Activated CD8-positive, alpha-beta memory T cell treated with anti-CD3 and anti-CD28 coated beads, Interleukin-2, amount 50 U/mL, for 24 hours (primary cell): ENCODE results near the gene DNAJC8.

ENCODE experiments used
- DNase-seq: peaks from one replicate; pipeline ENCODE4 v3.0.0-alpha.2; 2020; ENCODE audit errors: extremely low read depth

The DNAJC8 gene

GRCh38 chr1:28249013-28249865 lies 16.4 kb upstream of the DNAJC8 start:
- DNase-seq: no peak

GRCh38 chr1:28248273-28249012 lies 15.6 kb upstream of the DNAJC8 start:
- DNase-seq: peak; percentile 59

- DNase-seq: no peak
Observed at GRCh38 chr1:28247612-28248272, 14.9 kb upstream of the DNAJC8 start.

GRCh38 chr1:28246427-28246832 lies 13.6 kb upstream of the DNAJC8 start:
- DNase-seq: no peak

- no peak for DNase-seq
Observed at GRCh38 chr1:28244549-28245251, 11.9 kb upstream of the DNAJC8 start.

GRCh38 chr1:28243685-28244311 lies 11.0 kb upstream of the DNAJC8 start:
- no peak for DNase-seq

GRCh38 chr1:28241638-28242241 lies 8.9 kb upstream of the DNAJC8 start:
- no peak for DNase-seq

- no peak for DNase-seq
Observed at GRCh38 chr1:28240024-28240423, 7.2 kb upstream of the DNAJC8 start.

GRCh38 chr1:28239004-28239403 lies 6.2 kb upstream of the DNAJC8 start:
- DNase-seq: no peak

- DNase-seq: no peak
Observed at GRCh38 chr1:28236656-28237322, 4.0 kb upstream of the DNAJC8 start.

GRCh38 chr1:28235755-28236655 lies 3.2 kb upstream of the DNAJC8 start, which contains the start of gene ATP5IF1:
ATP5IF1 (plus strand) TSS chr1:28236124; CDS start chr1:28236184, 60 bp downstream.
- DNase-seq: peak; percentile 91

GRCh38 chr1:28233264-28233606 lies 406 bp upstream of the DNAJC8 start:
- no peak for DNase-seq

GRCh38 chr1:28229996-28230395 lies 2.8 kb downstream of the DNAJC8 start:
- DNase-seq: no peak

GRCh38 chr1:28229089-28229488 lies 3.7 kb downstream of the DNAJC8 start:
- no peak for DNase-seq

- DNase-seq: no peak
Observed at GRCh38 chr1:28213315-28213714, 19.5 kb downstream of the DNAJC8 start.

GRCh38 chr1:28209700-28210099 lies 23.1 kb downstream of the DNAJC8 start:
- no peak for DNase-seq

- no peak for DNase-seq
Observed at GRCh38 chr1:28208818-28209441, 23.9 kb downstream of the DNAJC8 start.

- DNase-seq: no peak
Observed at GRCh38 chr1:28205243-28205642, 27.6 kb downstream of the DNAJC8 start.
